Measurements from ENCODE around the gene NOD2. TPM values are rescaled to one million over a fixed set of nuclear protein-coding genes. Genes with fewer than 3 reads are reported as not detected.

The NOD2 gene
- total and polyA plus RNA-seq, 4 donors = 2.1 to 14.1 (median 5.9) TPM

DNA sequence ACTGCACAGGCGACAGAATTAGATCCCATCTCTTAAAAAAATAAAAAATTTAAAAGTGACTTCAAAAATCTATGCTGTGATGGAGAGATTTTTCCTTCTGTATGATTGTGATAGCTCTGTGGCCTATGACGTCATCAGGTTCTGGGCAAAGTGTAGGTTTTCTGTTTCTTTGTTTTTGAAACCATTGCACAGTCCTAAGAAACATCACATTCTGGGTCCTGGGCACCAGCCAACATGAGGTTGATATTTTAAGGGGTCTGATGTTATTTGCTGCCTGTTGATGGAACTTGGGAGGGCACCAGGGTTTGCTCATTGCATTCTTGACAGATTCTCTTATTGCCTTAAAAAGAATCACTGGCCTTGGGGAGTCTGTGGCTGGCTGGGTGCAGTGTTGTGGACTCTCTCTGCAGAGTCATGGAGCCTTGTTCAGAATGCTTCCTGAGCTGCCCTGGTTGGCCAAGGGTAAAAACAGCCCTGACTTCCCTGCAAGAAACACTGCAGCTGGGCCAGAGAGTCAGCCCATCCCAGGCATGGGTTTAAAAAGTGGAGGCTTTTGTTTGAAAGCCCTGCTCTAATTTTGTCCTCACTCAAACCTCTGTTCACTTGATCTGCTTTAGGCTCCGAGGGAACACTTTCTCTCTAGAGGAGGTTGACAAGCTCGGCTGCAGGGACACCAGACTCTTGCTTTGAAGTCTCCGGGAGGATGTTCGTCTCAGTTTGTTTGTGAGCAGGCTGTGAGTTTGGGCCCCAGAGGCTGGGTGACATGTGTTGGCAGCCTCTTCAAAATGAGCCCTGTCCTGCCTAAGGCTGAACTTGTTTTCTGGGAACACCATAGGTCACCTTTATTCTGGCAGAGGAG is 38.0 kb downstream of the NOD2 start:
- Histone ChIP-seq H3K9me3 (ENCODE audit: control insufficient read depth in 4 of 4, insufficient read depth in 3 of 4, low read length in 3 of 4) (no peaks in the 10 kb centered on the region), H3K9ac (ENCODE audit: insufficient read depth in 1 of 2, low read length in 2 of 2) (no peak overlapping the region), H3K27ac (ENCODE audit: low read depth in 1 of 2, low read length in 1 of 2) (no peak overlapping the region), H3K27me3 (ENCODE audit: control insufficient read depth in 3 of 3, insufficient read depth in 3 of 3, low read length in 2 of 3) (no peaks in the 10 kb centered on the region), H3K36me3 (ENCODE audit: control insufficient read depth in 4 of 4, insufficient read depth in 4 of 4, low read length in 4 of 4) (peaks cover 0 to 3% (median under 1%) of the 10 kb centered on the region in 4 donors), H3K4me1 (ENCODE audit: control insufficient read depth in 5 of 5, insufficient read depth in 5 of 5, low read length in 5 of 5) (peaks cover 0 to 18% (median 0%) of the 10 kb centered on the region in 5 donors), H3K4me3 (no peak overlapping the region)
- ATAC-seq (ENCODE audit: insufficient read depth, low FRiP score) = no peak
- WGBS, 2 donors = 79 to 85% methylated on average over 6 of the region's 6 CpGs
- TF ChIP-seq, protein P1, sequence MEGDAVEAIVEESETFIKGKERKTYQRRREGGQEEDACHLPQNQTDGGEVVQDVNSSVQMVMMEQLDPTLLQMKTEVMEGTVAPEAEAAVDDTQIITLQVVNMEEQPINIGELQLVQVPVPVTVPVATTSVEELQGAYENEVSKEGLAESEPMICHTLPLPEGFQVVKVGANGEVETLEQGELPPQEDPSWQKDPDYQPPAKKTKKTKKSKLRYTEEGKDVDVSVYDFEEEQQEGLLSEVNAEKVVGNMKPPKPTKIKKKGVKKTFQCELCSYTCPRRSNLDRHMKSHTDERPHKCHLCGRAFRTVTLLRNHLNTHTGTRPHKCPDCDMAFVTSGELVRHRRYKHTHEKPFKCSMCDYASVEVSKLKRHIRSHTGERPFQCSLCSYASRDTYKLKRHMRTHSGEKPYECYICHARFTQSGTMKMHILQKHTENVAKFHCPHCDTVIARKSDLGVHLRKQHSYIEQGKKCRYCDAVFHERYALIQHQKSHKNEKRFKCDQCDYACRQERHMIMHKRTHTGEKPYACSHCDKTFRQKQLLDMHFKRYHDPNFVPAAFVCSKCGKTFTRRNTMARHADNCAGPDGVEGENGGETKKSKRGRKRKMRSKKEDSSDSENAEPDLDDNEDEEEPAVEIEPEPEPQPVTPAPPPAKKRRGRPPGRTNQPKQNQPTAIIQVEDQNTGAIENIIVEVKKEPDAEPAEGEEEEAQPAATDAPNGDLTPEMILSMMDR (IDR thresholded peaks at IDR 0.05; ENCODE audit: control extremely low read depth, extremely low read depth) = no peak
- DNase-seq = no peak

DNA sequence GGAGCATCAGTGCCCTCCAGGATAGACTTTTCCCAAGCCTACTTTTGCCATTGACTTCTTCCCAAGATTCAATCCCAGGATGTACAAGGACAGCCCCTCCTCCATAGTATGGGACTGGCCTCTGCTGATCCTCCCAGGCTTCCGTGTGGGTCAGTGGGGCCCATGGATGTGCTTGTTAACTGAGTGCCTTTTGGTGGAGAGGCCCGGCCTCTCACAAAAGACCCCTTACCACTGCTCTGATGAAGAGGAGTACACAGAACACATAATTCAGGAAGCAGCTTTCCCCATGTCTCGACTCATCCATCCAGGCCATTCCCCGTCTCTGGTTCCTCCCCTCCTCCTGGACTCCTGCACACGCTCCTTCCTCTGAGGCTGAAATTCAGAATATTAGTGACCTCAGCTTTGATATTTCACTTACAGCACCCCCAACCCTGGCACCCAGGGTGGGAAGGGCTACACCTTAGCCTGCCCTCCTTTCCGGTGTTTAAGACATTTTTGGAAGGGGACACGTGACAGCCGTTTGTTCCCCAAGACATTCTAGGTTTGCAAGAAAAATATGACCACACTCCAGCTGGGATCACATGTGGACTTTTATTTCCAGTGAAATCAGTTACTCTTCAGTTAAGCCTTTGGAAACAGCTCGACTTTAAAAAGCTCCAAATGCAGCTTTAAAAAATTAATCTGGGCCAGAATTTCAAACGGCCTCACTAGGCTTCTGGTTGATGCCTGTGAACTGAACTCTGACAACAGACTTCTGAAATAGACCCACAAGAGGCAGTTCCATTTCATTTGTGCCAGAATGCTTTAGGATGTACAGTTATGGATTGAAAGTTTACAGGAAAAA is 38.8 kb downstream of the NOD2 start:
- peaks cover 0 to 3% (median under 1%) of the 10 kb centered on the region in 4 donors for H3K36me3 ChIP-seq (ENCODE audit: control insufficient read depth in 4 of 4, insufficient read depth in 4 of 4, low read length in 4 of 4)
- H3K9me3 ChIP-seq (ENCODE audit: control insufficient read depth in 4 of 4, insufficient read depth in 3 of 4, low read length in 3 of 4) = no peaks in the 10 kb centered on the region
- H3K27me3 ChIP-seq (ENCODE audit: control insufficient read depth in 3 of 3, insufficient read depth in 3 of 3, low read length in 2 of 3) = no peaks in the 10 kb centered on the region
- peak in 1 of 3 donors; percentile 44 for DNase-seq
- peaks cover 0 to 18% (median 2%) of the 10 kb centered on the region in 5 donors for H3K4me1 ChIP-seq (ENCODE audit: control insufficient read depth in 5 of 5, insufficient read depth in 5 of 5, low read length in 5 of 5)
- no peak overlapping the region for H3K27ac ChIP-seq (ENCODE audit: low read depth in 1 of 2, low read length in 1 of 2)
- peak overlapping the region in 1 of 2 donors; percentile 38 for H3K9ac ChIP-seq (ENCODE audit: insufficient read depth in 1 of 2, low read length in 2 of 2)
- 82 to 83% methylated on average over 10 of the region's 10 CpGs for WGBS, 2 donors
- no peak for ATAC-seq (ENCODE audit: insufficient read depth, low FRiP score)
- H3K4me3 ChIP-seq = no peak overlapping the region
- TF ChIP-seq, protein P1 (IDR thresholded peaks at IDR 0.05; ENCODE audit: control extremely low read depth, extremely low read depth) = no peak

DNA sequence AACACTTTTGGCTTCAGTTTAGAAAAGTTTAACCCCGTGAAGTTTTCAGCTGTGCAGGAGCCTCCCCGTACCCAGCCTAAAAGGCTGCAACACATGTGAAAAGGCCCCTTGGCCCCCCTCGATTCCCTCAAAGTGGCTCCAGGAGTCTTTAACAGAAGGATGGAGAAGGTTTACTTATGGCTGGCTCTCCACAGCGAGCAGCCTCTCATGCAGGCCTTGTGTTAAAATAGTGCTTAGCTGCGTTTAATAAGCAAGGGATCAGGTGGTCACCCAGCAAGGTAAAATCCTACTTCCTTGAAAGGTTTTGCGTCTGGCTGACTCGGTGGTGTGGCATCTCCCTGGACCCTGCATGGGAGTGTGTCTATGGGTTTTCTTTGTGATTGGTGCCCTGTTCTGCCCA is 40.1 kb downstream of the NOD2 start:
- no peak overlapping the region for H3K4me3 ChIP-seq
- peaks cover 0 to 18% (median 2%) of the 10 kb centered on the region in 5 donors for H3K4me1 ChIP-seq (ENCODE audit: control insufficient read depth in 5 of 5, insufficient read depth in 5 of 5, low read length in 5 of 5)
- no peaks in the 10 kb centered on the region for H3K9me3 ChIP-seq (ENCODE audit: control insufficient read depth in 4 of 4, insufficient read depth in 3 of 4, low read length in 3 of 4)
- WGBS, 2 donors = 83 to 93% methylated on average over 7 of the region's 7 CpGs
- no peak overlapping the region for H3K27ac ChIP-seq (ENCODE audit: low read depth in 1 of 2, low read length in 1 of 2)
- H3K9ac ChIP-seq (ENCODE audit: insufficient read depth in 1 of 2, low read length in 2 of 2) = no peak overlapping the region
- ATAC-seq (ENCODE audit: insufficient read depth, low FRiP score) (no peak), DNase-seq (no peak)
- TF ChIP-seq, protein P1 (IDR thresholded peaks at IDR 0.05; ENCODE audit: control extremely low read depth, extremely low read depth) = no peak
- H3K27me3 ChIP-seq (ENCODE audit: control insufficient read depth in 3 of 3, insufficient read depth in 3 of 3, low read length in 2 of 3) = no peaks in the 10 kb centered on the region
- H3K36me3 ChIP-seq (ENCODE audit: control insufficient read depth in 4 of 4, insufficient read depth in 4 of 4, low read length in 4 of 4) = peaks cover 0 to 2% (median 0%) of the 10 kb centered on the region in 4 donors
